KMS-11 (cell line): Measurements from ENCODE around the gene CHST11.

Experiments used
- H2AFZ ChIP-seq: fragments of 200-600 bp; sonication (generic); 2 replicates; pipeline ENCODE4 v1.6.1; 2016; ENCODE audit warnings: antibody characterized with exemption, mixed run types, low read depth
- H3K27ac ChIP-seq: fragments of 200-600 bp; sonication (generic); 2 replicates; pipeline ENCODE4 v1.6.1; 2016; ENCODE audit warnings: mild to moderate bottlenecking, mixed run types
- H3K27me3 ChIP-seq: fragments of 200-600 bp; sonication (generic); 2 replicates; pipeline ENCODE4 v1.6.1; 2017; ENCODE audit warnings: mild to moderate bottlenecking, low read depth, mixed run types, moderate library complexity; ENCODE audit not compliant: insufficient read depth
- H3K36me3 ChIP-seq: fragments of 200-600 bp; sonication (generic); 2 replicates; pipeline ENCODE4 v1.6.1; 2017; ENCODE audit warnings: mild to moderate bottlenecking, mixed run types; ENCODE audit not compliant: insufficient read depth
- H3K4me1 ChIP-seq: fragments of 200-600 bp; sonication (generic); 2 replicates; pipeline ENCODE4 v1.6.1; 2016; ENCODE audit warnings: mild to moderate bottlenecking, low read depth, mixed run types; ENCODE audit not compliant: poor library complexity, severe bottlenecking
- H3K4me2 ChIP-seq: fragments of 200-600 bp; sonication (generic); 2 replicates; pipeline ENCODE4 v1.7.0; 2016; ENCODE audit warnings: mild to moderate bottlenecking, mixed run types
- H3K4me3 ChIP-seq: fragments of 200-600 bp; sonication (generic); IDR thresholded peaks from 2 replicates; pipeline ENCODE4 v1.6.1; 2017; ENCODE audit warnings: low read depth, low read length, mixed read lengths; ENCODE audit not compliant: insufficient read depth
- H3K79me2 ChIP-seq: fragments of 200-600 bp; sonication (generic); 2 replicates; pipeline ENCODE4 v1.6.1; 2016; ENCODE audit warnings: low read depth, mixed run types; ENCODE audit not compliant: insufficient read depth
- H3K9ac ChIP-seq: fragments of 200-600 bp; sonication (generic); 2 replicates; pipeline ENCODE4 v1.6.1; 2016; ENCODE audit warnings: mild to moderate bottlenecking, mixed run types
- H4K20me1 ChIP-seq: fragments of 200-600 bp; sonication (generic); 2 replicates; pipeline ENCODE4 v1.6.1; 2016; ENCODE audit warnings: mild to moderate bottlenecking, mixed run types; ENCODE audit not compliant: insufficient read depth
- CTCF ChIP-seq: fragments of 200-600 bp; sonication (generic); conservative IDR thresholded peaks from 2 replicates; pipeline ENCODE4 v1.6.1; 2017; ENCODE audit warnings: low read depth, mild to moderate bottlenecking, antibody characterized with exemption, low read length, moderate library complexity, mixed read lengths

Gene CHST11

GRCh38 chr12:104410786-104411185 lies 46.0 kb upstream of the CHST11 start:
- no peak overlapping the region for H3K27ac ChIP-seq
- no peak overlapping the region for H3K9ac ChIP-seq
- no peaks in the 10 kb centered on the region for H3K36me3 ChIP-seq
- no peaks in the 10 kb centered on the region for H4K20me1 ChIP-seq
- H3K4me2 ChIP-seq = no peak overlapping the region
- H3K4me1 ChIP-seq = no peaks in the 10 kb centered on the region
- no peaks in the 10 kb centered on the region for H3K27me3 ChIP-seq
- H3K4me3 ChIP-seq = no peak overlapping the region
- no peaks in the 10 kb centered on the region for H3K79me2 ChIP-seq
- no peak overlapping the region for H2AFZ ChIP-seq
- TF ChIP-seq CTCF = no peak

GRCh38 chr12:104411826-104412641 lies 44.7 kb upstream of the CHST11 start:
- no peaks in the 10 kb centered on the region for H4K20me1 ChIP-seq
- H3K27ac ChIP-seq = no peak overlapping the region
- no peaks in the 10 kb centered on the region for H3K36me3 ChIP-seq
- no peak overlapping the region for H3K4me3 ChIP-seq
- no peak overlapping the region for H3K4me2 ChIP-seq
- no peak for TF ChIP-seq CTCF
- no peaks in the 10 kb centered on the region for H3K4me1 ChIP-seq
- no peak overlapping the region for H2AFZ ChIP-seq
- H3K79me2 ChIP-seq = no peaks in the 10 kb centered on the region
- H3K27me3 ChIP-seq = no peaks in the 10 kb centered on the region
- no peak overlapping the region for H3K9ac ChIP-seq

- Histone ChIP-seq H3K9ac (no peak overlapping the region), H3K4me2 (no peak overlapping the region), H2AFZ (no peak overlapping the region), H3K36me3 (no peaks in the 10 kb centered on the region), H3K79me2 (no peaks in the 10 kb centered on the region), H3K4me1 (no peaks in the 10 kb centered on the region), H4K20me1 (no peaks in the 10 kb centered on the region), H3K27me3 (no peaks in the 10 kb centered on the region), H3K4me3 (no peak overlapping the region), H3K27ac (no peak overlapping the region)
- no peak for TF ChIP-seq CTCF
Measured at GRCh38 chr12:104412681-104413080, 44.1 kb upstream of the CHST11 start.

GRCh38 chr12:104413330-104413729 lies 43.4 kb upstream of the CHST11 start:
- TF ChIP-seq CTCF = no peak
- no peak overlapping the region for H3K9ac ChIP-seq
- H3K4me3 ChIP-seq = no peak overlapping the region
- no peak overlapping the region for H3K27ac ChIP-seq
- H3K4me1 ChIP-seq = no peaks in the 10 kb centered on the region
- no peaks in the 10 kb centered on the region for H3K27me3 ChIP-seq
- H2AFZ ChIP-seq = no peak overlapping the region
- H3K36me3 ChIP-seq = no peaks in the 10 kb centered on the region
- H4K20me1 ChIP-seq = no peaks in the 10 kb centered on the region
- H3K79me2 ChIP-seq = no peaks in the 10 kb centered on the region
- no peak overlapping the region for H3K4me2 ChIP-seq
